HepG2 (cell line): Measurements from ENCODE around the gene KRTAP10-10. TPM values are rescaled to one million over a fixed set of nuclear protein-coding genes. Genes with fewer than 3 reads are reported as not detected.

Experiments
- BHLHE40 ChIP-seq: IDR thresholded peaks from 2 replicates; pipeline ENCODE4 v1.6.1; 2011; ENCODE audit warnings: low read length, improper control_type of control experiment
- EP300 ChIP-seq, 3 experiments: sonication (generic) in 1 of 3; formaldehyde crosslinking in 1 of 3; IDR thresholded peaks; 2 replicates each; pipeline versions ENCODE4 v1.5.1 to v1.6.1; 2011 to 2020; ENCODE audit warnings: low read depth in 2 of 3, low read length in 2 of 3, borderline replicate concordance in 1 of 3, improper control_type of control experiment in 1 of 3, mild to moderate bottlenecking in 1 of 3, missing genetic modification reagents in 1 of 3, moderate library complexity in 1 of 3
- FOXM1 ChIP-seq: sonication (generic); formaldehyde crosslinking; IDR thresholded peaks from 2 replicates; pipeline ENCODE4 v1.5.0; 2020; ENCODE audit warnings: missing genetic modification reagents
- FOXP4 ChIP-seq: sonication (generic); formaldehyde crosslinking; IDR thresholded peaks from 2 replicates; pipeline ENCODE4 v1.4.0; 2020; ENCODE audit warnings: missing genetic modification reagents
- LCORL ChIP-seq, 2 experiments: fragments of 450-650 bp in 1 of 2; sonication (generic) in 1 of 2; formaldehyde crosslinking in 1 of 2; IDR thresholded peaks; 2 replicates each; pipeline versions ENCODE4 v1.5.0 to v1.6.1; 2017 to 2020; ENCODE audit warnings: antibody characterized with exemption in 1 of 2, missing genetic modification reagents in 1 of 2
- NFKB2 ChIP-seq: sonication (generic); formaldehyde crosslinking; IDR thresholded peaks from 2 replicates; pipeline ENCODE4 v1.4.0; 2020; ENCODE audit warnings: missing genetic modification reagents, borderline replicate concordance
- PHF8 ChIP-seq: sonication (generic); formaldehyde crosslinking; IDR thresholded peaks from 2 replicates; pipeline ENCODE4 v1.5.0; 2020; ENCODE audit warnings: missing genetic modification reagents
- PLSCR1 ChIP-seq: sonication (generic); formaldehyde crosslinking; IDR thresholded peaks from 2 replicates; pipeline ENCODE4 v1.5.0; 2020; ENCODE audit warnings: missing genetic modification reagents, mild to moderate bottlenecking, borderline replicate concordance
- SPEN ChIP-seq: sonication (generic); formaldehyde crosslinking; IDR thresholded peaks from 2 replicates; pipeline ENCODE4 v1.5.1; 2020; ENCODE audit warnings: low read depth, mild to moderate bottlenecking, missing genetic modification reagents
- YY1 ChIP-seq: IDR thresholded peaks from 2 replicates; pipeline ENCODE4 v1.6.1; 2011; ENCODE audit warnings: low read length, low read depth, moderate library complexity, mild to moderate bottlenecking; ENCODE audit not compliant: insufficient read depth, insufficient replicate concordance
- ZBTB26 ChIP-seq: IDR thresholded peaks from 2 replicates; pipeline ENCODE4 v1.6.1; 2016; ENCODE audit warnings: missing compliant biosample characterization, missing genetic modification reagents, borderline replicate concordance
- ZMYM3 ChIP-seq: sonication (generic); formaldehyde crosslinking; IDR thresholded peaks from 2 replicates; pipeline ENCODE4 v1.5.1; 2020; ENCODE audit warnings: mild to moderate bottlenecking, missing genetic modification reagents
- ZNF160 ChIP-seq: sonication (generic); formaldehyde crosslinking; IDR thresholded peaks from 2 replicates; pipeline ENCODE4 v1.8.0; 2022; ENCODE audit warnings: mild to moderate bottlenecking, inconsistent platforms, missing genetic modification reagents
- ZNF263 ChIP-seq: sonication (generic); formaldehyde crosslinking; IDR thresholded peaks from 2 replicates; pipeline ENCODE4 v1.4.0; 2020; ENCODE audit warnings: missing genetic modification reagents
- ZNF563 ChIP-seq: sonication (generic); formaldehyde crosslinking; IDR thresholded peaks from 2 replicates; pipeline ENCODE4 v1.8.0; 2022; ENCODE audit warnings: mild to moderate bottlenecking, moderate library complexity, missing genetic modification reagents
- polyA plus RNA-seq, 8 experiments: library from polyadenylated mRNA; depleted of rRNA in 3 of 8; stranded (reverse) in 7 of 8; unstranded in 1 of 8; fragments of >200 nt; fragmentation: Illumina TruSeq in 4 of 8; extraction: Trizol in 4 of 8; gene quantifications; 2 replicates each; pipeline versions ENCODE4 v1.2.1 to v1.2.3, GENCODE V29; 2011 to 2016; ENCODE audit warnings: low read depth in 4 of 8, missing spikeins in 1 of 8, mixed read lengths in 1 of 8; ENCODE audit not compliant: insufficient read depth in 1 of 8
- total RNA-seq, 5 experiments: library from RNA; depleted of rRNA; stranded (reverse); fragments of >200 nt; fragmentation: Illumina TruSeq; extraction: Trizol; gene quantifications; 2 replicates each; pipeline ENCODE4 v1.2.3, GENCODE V29; 2016; ENCODE audit warnings: low read depth in 1 of 5
- TF ChIP-seq, protein P1 (sequence below): sonication (generic); formaldehyde crosslinking; IDR thresholded peaks from 2 replicates; pipeline ENCODE4 v1.4.0; 2020; ENCODE audit warnings: missing genetic modification reagents, borderline replicate concordance

KRTAP10-10 gene
- total and polyA plus RNA-seq, 2 of the 13 experiments (the other 11 are each of a cell fraction or from before 2014, with no cell fraction given), result not detected

GRCh38 chr21:44593598-44594405 is 43.4 kb upstream of the KRTAP10-10 start (continued):
- TF ChIP-seq, protein P1, sequence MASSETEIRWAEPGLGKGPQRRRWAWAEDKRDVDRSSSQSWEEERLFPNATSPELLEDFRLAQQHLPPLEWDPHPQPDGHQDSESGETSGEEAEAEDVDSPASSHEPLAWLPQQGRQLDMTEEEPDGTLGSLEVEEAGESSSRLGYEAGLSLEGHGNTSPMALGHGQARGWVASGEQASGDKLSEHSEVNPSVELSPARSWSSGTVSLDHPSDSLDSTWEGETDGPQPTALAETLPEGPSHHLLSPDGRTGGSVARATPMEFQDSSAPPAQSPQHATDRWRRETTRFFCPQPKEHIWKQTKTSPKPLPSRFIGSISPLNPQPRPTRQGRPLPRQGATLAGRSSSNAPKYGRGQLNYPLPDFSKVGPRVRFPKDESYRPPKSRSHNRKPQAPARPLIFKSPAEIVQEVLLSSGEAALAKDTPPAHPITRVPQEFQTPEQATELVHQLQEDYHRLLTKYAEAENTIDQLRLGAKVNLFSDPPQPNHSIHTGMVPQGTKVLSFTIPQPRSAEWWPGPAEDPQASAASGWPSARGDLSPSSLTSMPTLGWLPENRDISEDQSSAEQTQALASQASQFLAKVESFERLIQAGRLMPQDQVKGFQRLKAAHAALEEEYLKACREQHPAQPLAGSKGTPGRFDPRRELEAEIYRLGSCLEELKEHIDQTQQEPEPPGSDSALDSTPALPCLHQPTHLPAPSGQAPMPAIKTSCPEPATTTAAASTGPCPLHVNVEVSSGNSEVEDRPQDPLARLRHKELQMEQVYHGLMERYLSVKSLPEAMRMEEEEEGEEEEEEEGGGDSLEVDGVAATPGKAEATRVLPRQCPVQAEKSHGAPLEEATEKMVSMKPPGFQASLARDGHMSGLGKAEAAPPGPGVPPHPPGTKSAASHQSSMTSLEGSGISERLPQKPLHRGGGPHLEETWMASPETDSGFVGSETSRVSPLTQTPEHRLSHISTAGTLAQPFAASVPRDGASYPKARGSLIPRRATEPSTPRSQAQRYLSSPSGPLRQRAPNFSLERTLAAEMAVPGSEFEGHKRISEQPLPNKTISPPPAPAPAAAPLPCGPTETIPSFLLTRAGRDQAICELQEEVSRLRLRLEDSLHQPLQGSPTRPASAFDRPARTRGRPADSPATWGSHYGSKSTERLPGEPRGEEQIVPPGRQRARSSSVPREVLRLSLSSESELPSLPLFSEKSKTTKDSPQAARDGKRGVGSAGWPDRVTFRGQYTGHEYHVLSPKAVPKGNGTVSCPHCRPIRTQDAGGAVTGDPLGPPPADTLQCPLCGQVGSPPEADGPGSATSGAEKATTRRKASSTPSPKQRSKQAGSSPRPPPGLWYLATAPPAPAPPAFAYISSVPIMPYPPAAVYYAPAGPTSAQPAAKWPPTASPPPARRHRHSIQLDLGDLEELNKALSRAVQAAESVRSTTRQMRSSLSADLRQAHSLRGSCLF (CRISPR knock-in tag), result no peak
- TF ChIP-seq ZNF263 (CRISPR knock-in tag) (peak; percentile 76), EP300 (IDR thresholded peaks at IDR 0.05; ENCODE audit: low read depth in 2 of 2, low read length in 2 of 2) (peak in 1 of 2 experiments; percentile 69; a peak in 1 of 4 replicates), EP300 (CRISPR knock-in tag; IDR thresholded peaks at IDR 0.05; ENCODE audit: borderline replicate concordance) (peak; percentile 76), NFKB2 (CRISPR knock-in tag) (peak; percentile 80; the same call in 1 of the 2 replicates), SPEN (CRISPR knock-in tag) (peak; percentile 84), YY1 (peak; percentile 8), BHLHE40 (peak; percentile 40; the same call in 1 of the 2 replicates), LCORL (IDR thresholded peaks at IDR 0.05) (no peak), LCORL (CRISPR knock-in tag; IDR thresholded peaks at IDR 0.05) (peak; percentile 89), ZNF563 (CRISPR knock-in tag) (peak; percentile 88), ZMYM3 (CRISPR knock-in tag) (peak; percentile 94), FOXM1 (CRISPR knock-in tag) (no peak), ZBTB26 (CRISPR knock-in tag) (peak; percentile 56; the same call in 1 of the 2 replicates), ZNF160 (CRISPR knock-in tag) (no peak), PHF8 (CRISPR knock-in tag) (peak; percentile 36; the same call in 1 of the 2 replicates), FOXP4 (CRISPR knock-in tag) (peak; percentile 77), PLSCR1 (CRISPR knock-in tag) (no peak)
